Lower leg skin (tissue), 4 donors: Measurements from ENCODE around the gene MS4A8. TPM values are rescaled to one million over a fixed set of nuclear protein-coding genes. Genes with fewer than 3 reads are reported as not detected.
"Not testable (repeated sequence)": the region's sequence is repeated elsewhere in the genome, so short reads cannot be mapped to it uniquely, and the experiment has no call there.

ENCODE experiments used
- DNase-seq, 2 donors: peaks; one replicate each; pipeline ENCODE4 v3.0.0-alpha.2; 2019; ENCODE audit warnings: low spot score in 2 of 2
- H3K4me3 ChIP-seq: fragments of 200-600 bp; sonication (generic); 2 replicates; pipeline ENCODE4 v1.5.1; 2017; ENCODE audit warnings: mild to moderate bottlenecking, low read depth; ENCODE audit not compliant: poor library complexity, severe bottlenecking
- CTCF ChIP-seq, 3 donors: fragments of 450-650 bp; IDR thresholded peaks; one replicate each; pipeline ENCODE4 v1.5.1; 2016; ENCODE audit warnings: antibody characterized with exemption in 3 of 3, mild to moderate bottlenecking in 3 of 3, moderate library complexity in 2 of 3
- POLR2A ChIP-seq, 2 donors: fragments of 450-650 bp; IDR thresholded peaks; one replicate each; pipeline ENCODE4 v1.6.1; 2016 to 2017; ENCODE audit warnings: antibody characterized with exemption in 2 of 2, mild to moderate bottlenecking in 1 of 2, moderate library complexity in 1 of 2
- WGBS, 2 donors: methylation state at CpG; one replicate each; pipeline ENCODE4 v1.1.5; 2018; 5-methylcytosine and 5-hydroxymethylcytosine counted together
- intact Hi-C: fragments of 100-400 bp; cut with DNase I; formaldehyde crosslinking; loops from one replicate; pipeline ENCODE4 v1.15.0; 2023; ENCODE audit warnings: low total_unique reads
- total RNA-seq, 4 donors: library from RNA; depleted of rRNA; stranded (reverse); fragments of >200 nt; gene quantifications; one replicate each; pipeline ENCODE4 v1.1.0, GENCODE V29; 2016

Gene MS4A8
- total RNA-seq, result not detected

DNA sequence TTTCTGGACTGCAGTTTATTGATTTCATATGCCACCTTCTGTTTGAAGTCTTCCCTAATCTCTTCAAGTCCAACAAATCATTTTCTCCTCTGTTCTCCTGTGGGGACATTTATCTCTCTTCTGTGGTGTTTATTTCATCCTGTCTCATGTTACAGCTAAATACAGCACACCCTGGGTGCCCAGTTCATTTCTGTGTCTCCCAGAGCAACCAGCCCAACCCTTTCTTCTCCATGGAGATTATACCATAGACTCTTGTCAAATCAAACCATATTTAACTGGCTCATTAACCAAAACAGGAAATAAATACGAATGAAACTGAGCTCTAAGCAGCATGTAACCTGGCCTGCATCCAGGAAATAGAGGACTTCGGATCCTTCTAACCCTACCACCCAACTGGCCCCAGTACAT, at the start of gene MS4A8:
Gene MS4A8, plus strand, starts transcription at position 329 of the 408 bp plus-strand sequence. CDS start 1,249 bp downstream, outside the sequence.
- 11 to 14% methylated on average over 2 of the region's 2 CpGs for WGBS, 2 donors
- TF ChIP-seq CTCF (IDR thresholded peaks at IDR 0.05) (no peak), POLR2A (IDR thresholded peaks at IDR 0.05) (no peak)
- no peak within 1 kb of the TSS for H3K4me3 ChIP-seq
- intact Hi-C loops, result no loop called here
- DNase-seq, result no peak

- no peak for TF ChIP-seq CTCF (IDR thresholded peaks at IDR 0.05)
- no peak for TF ChIP-seq POLR2A (IDR thresholded peaks at IDR 0.05)
- WGBS, 2 donors, result 88 to 95% methylated on average over 4 of the region's 4 CpGs
- no peak for DNase-seq
- H3K4me3 ChIP-seq, result no peak overlapping the region
- intact Hi-C loops, result no loop called here
Observed at GRCh38 chr11:60657888-60658287, 41.5 kb upstream of the MS4A8 start.

DNA sequence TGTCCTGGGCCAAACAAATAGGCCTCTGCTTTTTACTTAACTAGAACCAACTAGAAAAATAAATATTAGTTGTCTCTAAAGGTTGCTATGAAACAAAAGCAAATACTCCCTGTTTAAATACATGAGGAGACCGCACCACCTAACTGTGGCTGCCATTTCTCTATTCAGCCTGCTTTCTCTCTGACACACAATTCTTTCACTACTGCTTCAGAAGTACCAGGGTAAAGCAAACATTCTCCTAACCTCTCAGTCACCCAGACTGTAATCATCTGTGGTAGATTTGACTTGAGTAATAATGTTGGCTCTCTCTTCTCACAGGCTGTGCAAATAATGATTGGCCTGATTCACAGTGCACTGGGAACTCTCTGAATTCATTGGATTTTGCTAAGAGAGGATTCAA, 41.0 kb upstream of the MS4A8 start:
- no peak for DNase-seq
- no peak overlapping the region for H3K4me3 ChIP-seq
- TF ChIP-seq CTCF (IDR thresholded peaks at IDR 0.05) (no peak), POLR2A (IDR thresholded peaks at IDR 0.05) (no peak)
- WGBS, 2 donors, result 94 to 100% methylated on average over 1 of the region's 1 CpG
- intact Hi-C loops, result no loop called here

GRCh38 chr11:60672255-60672654, 27.2 kb upstream of the MS4A8 start:
- no peak overlapping the region for H3K4me3 ChIP-seq
- intact Hi-C loops, result no loop called here
- 80 to 85% methylated on average over 3 of the region's 3 CpGs for WGBS, 2 donors
- TF ChIP-seq POLR2A (IDR thresholded peaks at IDR 0.05), result no peak
- TF ChIP-seq CTCF (IDR thresholded peaks at IDR 0.05), result no peak
- DNase-seq, result no peak

- H3K4me3 ChIP-seq, intact Hi-C loops, DNase-seq: not testable (repeated sequence)
- 78 to 84% methylated on average over 2 of the region's 2 CpGs for WGBS, 2 donors
Observed at GRCh38 chr11:60678231-60678630, 21.2 kb upstream of the MS4A8 start.

DNA sequence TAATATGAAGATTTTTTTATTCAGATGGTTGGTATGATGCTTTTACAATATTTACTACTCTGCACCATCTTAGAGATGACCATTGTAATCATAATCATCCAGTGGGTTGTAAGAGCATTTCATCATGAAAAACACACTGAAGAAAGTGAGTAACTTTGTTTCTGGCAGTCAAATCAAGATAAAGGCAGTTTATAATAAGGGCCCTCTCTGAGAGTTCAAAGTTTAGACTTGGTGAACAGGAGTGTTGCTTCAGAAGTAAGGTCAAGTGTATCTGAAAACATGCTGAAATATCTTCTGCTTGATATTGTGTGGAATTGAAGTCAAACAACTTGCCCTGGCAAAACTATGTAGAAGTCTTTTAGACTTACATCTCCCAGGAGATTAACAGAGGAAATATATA, 19.5 kb upstream of the MS4A8 start:
- intact Hi-C loops, result no loop called here
- DNase-seq, result no peak
- no peak for TF ChIP-seq POLR2A (IDR thresholded peaks at IDR 0.05)
- no peak for TF ChIP-seq CTCF (IDR thresholded peaks at IDR 0.05)
- no peak overlapping the region for H3K4me3 ChIP-seq
